ENCODE results near the gene MYO3B.
"Not testable (repeated sequence)": the region's sequence is repeated elsewhere in the genome, so short reads cannot be mapped to it uniquely, and the experiment has no call there.

MYO3B gene

GRCh38 chr2:170656669-170657068 is 478.7 kb downstream of the MYO3B start:
- H3K27ac ChIP-seq, result no peak overlapping the region
- POLR2A ChIA-PET (ENCODE audit: low non-redundant PET), result no interaction called here
- CTCF ChIA-PET, result interaction anchor here (0.7 kb wide), 1 partner anchor 161 kb away, joined by 11 read pairs; no protein-coding TSS in a partner anchor
- no peak for TF ChIP-seq CTCF (conservative IDR thresholded peaks at IDR 0.05; ENCODE audit: low read depth)
- no peak for DNase-seq (ENCODE audit: low spot score)

- no peak for TF ChIP-seq CTCF (conservative IDR thresholded peaks at IDR 0.05; ENCODE audit: low read depth)
- no peak for DNase-seq (ENCODE audit: low spot score)
- no peak overlapping the region for H3K27ac ChIP-seq
- CTCF ChIA-PET, result interaction anchor here (0.6 to 0.7 kb wide), 3 partner anchors 92 to 455 kb away, joined by 3 read pairs; no protein-coding TSS in a partner anchor
- POLR2A ChIA-PET (ENCODE audit: low non-redundant PET), result no interaction called here
These were observed 482.5 kb downstream of the MYO3B start for GRCh38 chr2:170660409-170660808.

- TF ChIP-seq CTCF (conservative IDR thresholded peaks at IDR 0.05; ENCODE audit: low read depth), result no peak
- ChIA-PET POLR2A (ENCODE audit: low non-redundant PET) (no interaction called here), CTCF (no interaction called here)
- no peak for DNase-seq (ENCODE audit: low spot score)
- no peak overlapping the region for H3K27ac ChIP-seq
These were observed 487.8 kb downstream of the MYO3B start for GRCh38 chr2:170665743-170666142.

GRCh38 chr2:170669909-170670308 is 492.0 kb downstream of the MYO3B start:
- POLR2A ChIA-PET (ENCODE audit: low non-redundant PET), result no interaction called here
- CTCF ChIA-PET, result no interaction called here
- no peak for DNase-seq (ENCODE audit: low spot score)
- H3K27ac ChIP-seq, result no peak overlapping the region
- no peak for TF ChIP-seq CTCF (conservative IDR thresholded peaks at IDR 0.05; ENCODE audit: low read depth)

- POLR2A ChIA-PET (ENCODE audit: low non-redundant PET), result no interaction called here
- TF ChIP-seq CTCF (conservative IDR thresholded peaks at IDR 0.05; ENCODE audit: low read depth), result no peak
These were observed 492.7 kb downstream of the MYO3B start for GRCh38 chr2:170670651-170671050.

GRCh38 chr2:170671079-170671478 is 493.1 kb downstream of the MYO3B start:
- ChIA-PET POLR2A (ENCODE audit: low non-redundant PET) (no interaction called here), CTCF (no interaction called here)
- DNase-seq (ENCODE audit: low spot score), result no peak

More at GRCh38 chr2:170670651-170671050, 492.7 kb downstream of the MYO3B start:
- H3K27ac ChIP-seq, result no peak overlapping the region
- CTCF ChIA-PET, result no interaction called here
- no peak for DNase-seq (ENCODE audit: low spot score)

GRCh38 chr2:170674282-170674681 is 496.3 kb downstream of the MYO3B start:
- H3K27ac ChIP-seq; DNase-seq (ENCODE audit: low spot score); CTCF ChIA-PET: not testable (repeated sequence)
- POLR2A ChIA-PET (ENCODE audit: low non-redundant PET), result interaction anchor here (0.6 kb wide), 1 partner anchor 905 kb away, joined by 8 read pairs; no protein-coding TSS in a partner anchor

More at GRCh38 chr2:170671079-170671478, 493.1 kb downstream of the MYO3B start:
- no peak for TF ChIP-seq CTCF (conservative IDR thresholded peaks at IDR 0.05; ENCODE audit: low read depth)
- H3K27ac ChIP-seq, result no peak overlapping the region

All from RWPE1 (cell line).